OCI-LY3 (cell line): ENCODE data around the gene HS6ST1.

Source experiments
- EZH2phosphoT487 ChIP-seq: fragments of 200-600 bp; shearing (Covaris generic); IDR thresholded peaks from 2 replicates; pipeline ENCODE4 v1.6.1; 2018; ENCODE audit warnings: antibody characterized with exemption, mixed run types, low read depth
- TF ChIP-seq, protein P1 (sequence below): fragments of 200-600, 300-600 bp; sonication (generic); IDR thresholded peaks from 2 replicates; pipeline ENCODE4 v1.5.1; 2014; ENCODE audit warnings: antibody characterized with exemption, low read length, low read depth

DNA sequence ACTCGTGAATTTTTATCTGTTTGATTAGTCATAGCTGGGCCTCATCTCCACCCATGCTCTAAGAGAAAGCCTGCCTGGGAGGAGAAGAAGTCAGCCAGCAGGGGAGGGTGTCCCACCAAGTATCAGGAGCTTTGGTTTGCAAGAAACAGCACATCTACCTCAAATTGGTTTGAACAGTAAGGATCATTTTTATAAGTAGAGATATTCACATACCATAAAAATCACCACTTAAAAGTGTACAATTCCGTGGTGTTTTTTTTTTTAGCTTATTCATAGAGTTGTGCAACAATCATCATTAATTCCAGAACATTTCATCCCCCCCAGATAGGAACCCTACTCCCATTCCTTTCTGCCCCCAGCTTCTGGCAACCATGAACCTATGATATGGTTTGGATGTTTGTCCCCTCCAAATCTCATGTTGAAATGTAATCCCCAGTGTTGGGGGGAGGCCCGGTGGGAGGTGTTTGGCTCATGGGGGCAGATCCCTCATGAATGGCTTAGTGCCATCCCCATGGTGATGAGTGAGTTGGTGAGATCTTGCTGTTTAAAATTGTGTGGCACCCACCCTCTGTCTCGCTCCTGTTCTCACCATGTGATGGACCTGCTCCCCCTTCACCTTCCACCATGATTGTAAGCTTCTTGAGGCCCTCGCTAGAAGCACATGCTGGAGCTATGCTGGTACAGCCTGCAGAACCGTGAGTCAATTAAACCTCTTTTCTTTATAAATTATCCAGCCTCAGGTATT, 36.2 kb upstream of the HS6ST1 start:
- TF ChIP-seq, protein P1, sequence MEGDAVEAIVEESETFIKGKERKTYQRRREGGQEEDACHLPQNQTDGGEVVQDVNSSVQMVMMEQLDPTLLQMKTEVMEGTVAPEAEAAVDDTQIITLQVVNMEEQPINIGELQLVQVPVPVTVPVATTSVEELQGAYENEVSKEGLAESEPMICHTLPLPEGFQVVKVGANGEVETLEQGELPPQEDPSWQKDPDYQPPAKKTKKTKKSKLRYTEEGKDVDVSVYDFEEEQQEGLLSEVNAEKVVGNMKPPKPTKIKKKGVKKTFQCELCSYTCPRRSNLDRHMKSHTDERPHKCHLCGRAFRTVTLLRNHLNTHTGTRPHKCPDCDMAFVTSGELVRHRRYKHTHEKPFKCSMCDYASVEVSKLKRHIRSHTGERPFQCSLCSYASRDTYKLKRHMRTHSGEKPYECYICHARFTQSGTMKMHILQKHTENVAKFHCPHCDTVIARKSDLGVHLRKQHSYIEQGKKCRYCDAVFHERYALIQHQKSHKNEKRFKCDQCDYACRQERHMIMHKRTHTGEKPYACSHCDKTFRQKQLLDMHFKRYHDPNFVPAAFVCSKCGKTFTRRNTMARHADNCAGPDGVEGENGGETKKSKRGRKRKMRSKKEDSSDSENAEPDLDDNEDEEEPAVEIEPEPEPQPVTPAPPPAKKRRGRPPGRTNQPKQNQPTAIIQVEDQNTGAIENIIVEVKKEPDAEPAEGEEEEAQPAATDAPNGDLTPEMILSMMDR = peak; percentile 8; the same call in 1 of the 2 replicates
- TF ChIP-seq EZH2phosphoT487 = no peak
